RWPE1 (cell line): ENCODE results near the gene AP3B1.

Experiments
- CTCF ChIA-PET: fragments of 350-600 bp; sonication (Branson Sonifier 250); formaldehyde crosslinking; extraction: SDS; loops from one replicate; lab custom pipeline; 2021; lab: Yijun Ruan, JAX
- POLR2A ChIA-PET: fragments of 400-600 bp; formaldehyde crosslinking; extraction: SDS; loops from one replicate; lab custom pipeline; 2020; ENCODE audit warnings: antibody characterized with exemption; ENCODE audit not compliant: low non-redundant PET; lab: Yijun Ruan, JAX
- DNase-seq: peaks from one replicate; pipeline ENCODE4 v3.0.0; 2012; ENCODE audit warnings: low spot score
- H3K27ac ChIP-seq: fragments of 450-650 bp; 2 replicates; pipeline ENCODE4 v1.5.1; 2017
- TF ChIP-seq, protein P1 (sequence below): fragments of 450-650 bp; conservative IDR thresholded peaks from 2 replicates; pipeline ENCODE4 v1.5.1; 2017; ENCODE audit warnings: low read depth, mild to moderate bottlenecking

Gene AP3B1

DNA sequence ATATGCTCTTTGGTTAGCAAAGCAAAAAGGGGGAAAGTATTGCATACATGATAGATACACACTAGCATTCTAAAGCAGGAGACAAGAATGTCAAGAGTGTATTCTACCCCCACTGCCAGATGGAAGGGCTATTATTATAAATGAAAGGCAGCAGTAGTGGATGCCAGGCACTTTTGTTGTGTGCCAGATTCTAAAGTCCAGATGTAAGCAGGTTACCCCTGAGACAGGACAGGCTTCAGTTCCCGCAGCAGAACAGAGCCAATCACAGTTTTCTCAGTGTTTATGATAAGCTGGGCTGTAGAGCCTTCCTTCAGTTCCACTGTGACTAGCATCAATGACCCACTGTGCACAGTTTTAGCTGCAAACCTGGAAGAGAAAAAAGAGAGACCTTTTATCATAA is 291.8 kb downstream of the AP3B1 start:
- ChIA-PET CTCF (interaction anchor here (0.8 kb wide), 1 partner anchor 73 kb away, joined by 3 read pairs; no protein-coding TSS in a partner anchor), POLR2A (no interaction called here)
- DNase-seq: no peak
- TF ChIP-seq, protein P1, sequence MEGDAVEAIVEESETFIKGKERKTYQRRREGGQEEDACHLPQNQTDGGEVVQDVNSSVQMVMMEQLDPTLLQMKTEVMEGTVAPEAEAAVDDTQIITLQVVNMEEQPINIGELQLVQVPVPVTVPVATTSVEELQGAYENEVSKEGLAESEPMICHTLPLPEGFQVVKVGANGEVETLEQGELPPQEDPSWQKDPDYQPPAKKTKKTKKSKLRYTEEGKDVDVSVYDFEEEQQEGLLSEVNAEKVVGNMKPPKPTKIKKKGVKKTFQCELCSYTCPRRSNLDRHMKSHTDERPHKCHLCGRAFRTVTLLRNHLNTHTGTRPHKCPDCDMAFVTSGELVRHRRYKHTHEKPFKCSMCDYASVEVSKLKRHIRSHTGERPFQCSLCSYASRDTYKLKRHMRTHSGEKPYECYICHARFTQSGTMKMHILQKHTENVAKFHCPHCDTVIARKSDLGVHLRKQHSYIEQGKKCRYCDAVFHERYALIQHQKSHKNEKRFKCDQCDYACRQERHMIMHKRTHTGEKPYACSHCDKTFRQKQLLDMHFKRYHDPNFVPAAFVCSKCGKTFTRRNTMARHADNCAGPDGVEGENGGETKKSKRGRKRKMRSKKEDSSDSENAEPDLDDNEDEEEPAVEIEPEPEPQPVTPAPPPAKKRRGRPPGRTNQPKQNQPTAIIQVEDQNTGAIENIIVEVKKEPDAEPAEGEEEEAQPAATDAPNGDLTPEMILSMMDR: no peak
- no peak overlapping the region for H3K27ac ChIP-seq

DNA sequence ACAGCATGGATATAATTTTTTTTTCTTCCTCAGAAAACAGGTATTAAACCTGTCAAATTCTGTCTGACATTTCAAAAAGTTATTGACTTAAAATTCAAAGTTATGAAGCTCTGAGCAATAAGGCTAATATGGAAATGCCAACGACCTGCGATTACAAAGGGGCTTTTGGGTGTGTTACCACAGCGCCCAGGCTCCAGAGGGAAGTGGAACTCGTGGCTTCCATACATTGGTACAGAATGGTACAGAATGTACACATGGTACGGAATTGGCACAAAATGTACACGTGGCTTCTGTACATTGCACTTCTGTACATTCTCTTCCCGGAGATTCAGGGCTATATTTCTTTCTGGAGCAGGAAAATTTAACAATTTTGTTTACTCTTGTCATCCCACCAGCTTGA is 293.3 kb downstream of the AP3B1 start:
- CTCF ChIA-PET: interaction anchor here (0.6 to 0.7 kb wide), 2 partner anchors 8 to 18 kb away, joined by 3 read pairs; no protein-coding TSS in a partner anchor
- POLR2A ChIA-PET: no interaction called here
- H3K27ac ChIP-seq: no peak overlapping the region
- no peak for DNase-seq
- TF ChIP-seq, protein P1: no peak

DNA sequence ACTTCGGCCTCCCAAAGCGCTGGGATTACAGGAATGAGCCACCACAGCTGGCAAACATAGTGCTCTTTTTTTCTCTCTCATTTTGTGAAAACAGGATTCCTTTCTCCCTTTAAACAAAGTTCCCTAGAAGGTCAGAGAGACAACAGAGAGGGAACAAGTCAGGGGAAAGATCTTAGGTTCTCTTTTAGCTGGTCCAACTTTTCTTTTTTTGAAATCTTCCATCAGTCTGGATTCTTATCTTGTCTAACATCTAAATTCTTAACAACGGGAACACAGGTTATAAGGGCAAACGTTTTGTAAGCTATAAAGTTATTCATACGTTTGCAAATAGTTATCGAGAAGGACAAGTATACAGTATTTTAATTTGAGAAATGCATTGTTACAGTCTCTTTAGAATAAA is 294.3 kb downstream of the AP3B1 start:
- DNase-seq: no peak
- no peak overlapping the region for H3K27ac ChIP-seq
- ChIA-PET CTCF (interaction anchor here (0.7 kb wide), 1 partner anchor 9 kb away, joined by 3 read pairs; no protein-coding TSS in a partner anchor), POLR2A (interaction anchor here (0.7 kb wide), 2 partner anchors 11 to 78 kb away, joined by 3 read pairs; no protein-coding TSS in a partner anchor)
- TF ChIP-seq, protein P1: no peak

DNA sequence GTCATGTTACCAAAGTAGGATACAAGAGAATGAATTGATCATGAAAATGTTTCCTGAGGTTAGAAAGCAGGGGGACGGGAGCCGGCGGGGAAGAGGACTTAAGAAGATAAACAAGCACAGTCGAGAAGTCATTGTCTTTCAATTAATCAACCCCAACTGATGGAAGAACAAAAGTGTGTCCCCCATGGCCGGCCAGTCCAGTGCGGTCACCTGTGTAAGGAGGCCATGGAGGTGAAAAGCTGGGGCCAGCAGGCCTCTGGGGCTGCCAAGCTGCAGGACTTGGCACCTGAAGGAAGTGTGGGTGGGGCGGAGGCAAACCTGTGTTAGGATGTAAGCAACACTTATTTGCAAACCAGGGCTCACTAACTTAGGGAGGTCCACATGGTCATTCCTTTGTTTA is 295.1 kb downstream of the AP3B1 start:
- POLR2A ChIA-PET: no interaction called here
- TF ChIP-seq, protein P1: no peak
- DNase-seq: no peak
- H3K27ac ChIP-seq: no peak overlapping the region
- CTCF ChIA-PET: interaction anchor here (0.8 kb wide), 1 partner anchor 1125 kb away, joined by 3 read pairs; no protein-coding TSS in a partner anchor

DNA sequence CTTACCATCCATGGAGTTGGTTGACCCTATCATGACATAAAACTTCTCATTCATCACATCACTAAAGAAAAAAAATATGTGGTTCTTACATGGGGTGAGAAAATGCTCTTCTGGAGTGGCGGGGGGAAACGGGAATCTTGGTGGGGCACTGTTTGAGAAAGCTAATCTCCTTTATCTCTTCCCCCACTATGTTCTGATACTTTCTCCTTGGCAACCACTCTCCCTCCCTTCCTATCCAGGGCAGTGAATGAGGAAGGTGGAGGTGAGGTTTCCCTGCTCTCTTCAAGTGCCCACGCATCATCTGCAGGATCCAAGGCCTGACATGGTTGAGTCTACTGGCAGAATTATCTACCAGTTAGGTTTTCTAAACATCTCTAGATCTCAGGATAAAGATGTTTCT is 297.6 kb downstream of the AP3B1 start:
- H3K27ac ChIP-seq: no peak overlapping the region
- CTCF ChIA-PET: interaction anchor here (0.6 kb wide), 1 partner anchor 9 kb away, joined by 4 read pairs; no protein-coding TSS in a partner anchor
- TF ChIP-seq, protein P1: no peak
- POLR2A ChIA-PET: no interaction called here
- no peak for DNase-seq

DNA sequence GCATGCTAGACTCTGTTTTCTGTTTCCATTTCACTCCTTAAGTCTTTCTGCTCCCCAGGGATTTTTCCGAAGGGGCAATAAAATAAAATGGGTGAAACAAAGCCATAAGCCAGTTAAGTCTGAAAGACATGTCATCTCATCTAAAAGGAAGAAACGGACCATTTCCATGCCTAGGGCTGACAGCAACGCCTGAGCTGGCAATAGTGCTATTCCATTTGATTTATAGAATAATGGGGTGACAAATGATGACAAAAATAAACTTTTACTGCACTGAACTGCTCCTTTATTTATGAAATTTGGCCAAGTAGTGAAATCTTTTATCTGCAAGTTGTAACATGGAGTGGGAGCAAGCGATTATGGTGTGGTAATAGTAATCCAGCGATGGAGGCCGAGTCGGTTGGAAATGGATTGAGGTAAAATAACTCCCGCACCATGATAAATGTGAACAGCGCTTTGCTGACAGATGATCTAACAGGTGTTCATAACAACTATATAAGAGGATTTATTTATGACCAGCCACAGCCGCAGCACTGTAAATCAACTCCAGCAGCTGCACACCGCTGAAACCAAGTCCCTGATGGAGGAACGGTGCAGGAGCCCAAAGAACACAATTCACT is 298.6 kb downstream of the AP3B1 start:
- CTCF ChIA-PET: no interaction called here
- POLR2A ChIA-PET: no interaction called here
- DNase-seq: no peak
- TF ChIP-seq, protein P1: no peak
- H3K27ac ChIP-seq: no peak overlapping the region
